Breast epithelium (tissue), 3 donors: ENCODE measurements around the gene AMIGO1.

Source experiments
- POLR2A ChIP-seq: fragments of 450-650 bp; IDR thresholded peaks from one replicate; pipeline ENCODE4 v1.6.1; 2016; ENCODE audit warnings: antibody characterized with exemption, mild to moderate bottlenecking, moderate library complexity
- POLR2AphosphoS5 ChIP-seq, 3 donors: sonication (generic); formaldehyde crosslinking; IDR thresholded peaks; one replicate each; pipeline ENCODE4 v1.6.1; 2017; ENCODE audit warnings: antibody characterized with exemption in 3 of 3
- TF ChIP-seq, protein P1 (sequence below), 3 donors: fragments of 450-650 bp; IDR thresholded peaks; one replicate each; pipeline ENCODE4 v1.5.1; 2016 to 2017; ENCODE audit warnings: antibody characterized with exemption in 3 of 3, mild to moderate bottlenecking in 3 of 3, moderate library complexity in 3 of 3

- TF ChIP-seq POLR2A (no peak), POLR2AphosphoS5 (IDR thresholded peaks at IDR 0.05) (no peak)
- TF ChIP-seq, protein P1, sequence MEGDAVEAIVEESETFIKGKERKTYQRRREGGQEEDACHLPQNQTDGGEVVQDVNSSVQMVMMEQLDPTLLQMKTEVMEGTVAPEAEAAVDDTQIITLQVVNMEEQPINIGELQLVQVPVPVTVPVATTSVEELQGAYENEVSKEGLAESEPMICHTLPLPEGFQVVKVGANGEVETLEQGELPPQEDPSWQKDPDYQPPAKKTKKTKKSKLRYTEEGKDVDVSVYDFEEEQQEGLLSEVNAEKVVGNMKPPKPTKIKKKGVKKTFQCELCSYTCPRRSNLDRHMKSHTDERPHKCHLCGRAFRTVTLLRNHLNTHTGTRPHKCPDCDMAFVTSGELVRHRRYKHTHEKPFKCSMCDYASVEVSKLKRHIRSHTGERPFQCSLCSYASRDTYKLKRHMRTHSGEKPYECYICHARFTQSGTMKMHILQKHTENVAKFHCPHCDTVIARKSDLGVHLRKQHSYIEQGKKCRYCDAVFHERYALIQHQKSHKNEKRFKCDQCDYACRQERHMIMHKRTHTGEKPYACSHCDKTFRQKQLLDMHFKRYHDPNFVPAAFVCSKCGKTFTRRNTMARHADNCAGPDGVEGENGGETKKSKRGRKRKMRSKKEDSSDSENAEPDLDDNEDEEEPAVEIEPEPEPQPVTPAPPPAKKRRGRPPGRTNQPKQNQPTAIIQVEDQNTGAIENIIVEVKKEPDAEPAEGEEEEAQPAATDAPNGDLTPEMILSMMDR (IDR thresholded peaks at IDR 0.05), result no peak
These were observed 34.8 kb downstream of the AMIGO1 start for GRCh38 chr1:109474697-109475096.
